ENCODE measurements around the gene CYB5RL.

- TF ChIP-seq SP1 (IDR thresholded peaks at IDR 0.05) (no peak), SUZ12 (IDR thresholded peaks at IDR 0.05) (no peak), FOXA1 (IDR thresholded peaks at IDR 0.05) (no peak), TARDBP (IDR thresholded peaks at IDR 0.05) (no peak), FOXM1 (IDR thresholded peaks at IDR 0.05; ENCODE audit: borderline replicate concordance) (no peak), FOXK2 (IDR thresholded peaks at IDR 0.05) (no peak), ARNT (IDR thresholded peaks at IDR 0.05) (no peak), ZNF384 (IDR thresholded peaks at IDR 0.05) (no peak), ELF4 (IDR thresholded peaks at IDR 0.05) (no peak), HDGF (IDR thresholded peaks at IDR 0.05; ENCODE audit: borderline replicate concordance) (no peak), BHLHE40 (IDR thresholded peaks at IDR 0.05; ENCODE audit: borderline replicate concordance) (no peak), LEF1 (IDR thresholded peaks at IDR 0.05; ENCODE audit: borderline replicate concordance) (no peak), NFRKB (IDR thresholded peaks at IDR 0.05) (no peak)
- TF ChIP-seq, protein P1, sequence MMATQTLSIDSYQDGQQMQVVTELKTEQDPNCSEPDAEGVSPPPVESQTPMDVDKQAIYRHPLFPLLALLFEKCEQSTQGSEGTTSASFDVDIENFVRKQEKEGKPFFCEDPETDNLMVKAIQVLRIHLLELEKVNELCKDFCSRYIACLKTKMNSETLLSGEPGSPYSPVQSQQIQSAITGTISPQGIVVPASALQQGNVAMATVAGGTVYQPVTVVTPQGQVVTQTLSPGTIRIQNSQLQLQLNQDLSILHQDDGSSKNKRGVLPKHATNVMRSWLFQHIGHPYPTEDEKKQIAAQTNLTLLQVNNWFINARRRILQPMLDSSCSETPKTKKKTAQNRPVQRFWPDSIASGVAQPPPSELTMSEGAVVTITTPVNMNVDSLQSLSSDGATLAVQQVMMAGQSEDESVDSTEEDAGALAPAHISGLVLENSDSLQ (IDR thresholded peaks at IDR 0.05): no peak
These were observed 26.2 kb upstream of the CYB5RL start for GRCh38 chr1:54225986-54226559.

Measured in HEK293T (cell line).